MM.1S (cell line): ENCODE measurements around the gene SLC6A9.
A peak's percentile ranks its signal among the peaks of the same experiment; 100 is the strongest.

Source experiments
- DNase-seq: peaks from one replicate; pipeline ENCODE4 v3.0.0-alpha.2; 2015
- H2AFZ ChIP-seq: fragments of 300-600 bp; sonication (generic); 2 replicates; pipeline ENCODE4 v1.6.0; 2016; ENCODE audit warnings: antibody characterized with exemption, low read length
- H3F3A ChIP-seq: fragments of 300-600 bp; sonication (generic); 2 replicates; pipeline ENCODE4 v1.6.1; 2016; ENCODE audit warnings: mild to moderate bottlenecking, antibody characterized with exemption, low read length, moderate library complexity, mixed read lengths; ENCODE audit not compliant: insufficient read depth
- H3K27ac ChIP-seq: fragments of 300-600 bp; sonication (generic); 2 replicates; pipeline ENCODE4 v1.5.1; 2016; ENCODE audit warnings: mild to moderate bottlenecking, low read length
- H3K27me3 ChIP-seq: fragments of 300-600 bp; sonication (generic); replicated peaks from 2 replicates; pipeline ENCODE4 v1.6.0; 2016; ENCODE audit warnings: low read length; ENCODE audit not compliant: insufficient read depth
- H3K36me3 ChIP-seq: fragments of 300-600 bp; sonication (generic); replicated peaks from 2 replicates; pipeline ENCODE4 v1.6.1; 2016; ENCODE audit warnings: mild to moderate bottlenecking, low read length, mixed read lengths; ENCODE audit not compliant: insufficient read depth
- H3K4me1 ChIP-seq: fragments of 300-600 bp; sonication (generic); 2 replicates; pipeline ENCODE4 v1.6.1; 2016; ENCODE audit warnings: low read length, mixed read lengths
- H3K4me2 ChIP-seq: fragments of 300-600 bp; sonication (generic); 2 replicates; pipeline ENCODE4 v1.6.0; 2016; ENCODE audit warnings: low read depth, low read length
- H3K4me3 ChIP-seq: fragments of 300-600 bp; sonication (generic); 2 replicates; pipeline ENCODE4 v1.5.1; 2016; ENCODE audit warnings: low read length, mixed read lengths
- H3K79me2 ChIP-seq: fragments of 300-600 bp; sonication (generic); 2 replicates; pipeline ENCODE4 v1.6.1; 2016; ENCODE audit warnings: mixed run types, low read length, mixed read lengths
- H3K9ac ChIP-seq: fragments of 300-600 bp; sonication (generic); 2 replicates; pipeline ENCODE4 v1.6.1; 2016; ENCODE audit warnings: low read length, mixed read lengths
- H3K9me2 ChIP-seq: fragments of 300-600 bp; sonication (generic); replicated peaks from 2 replicates; pipeline ENCODE4 v1.6.1; 2016; ENCODE audit warnings: mild to moderate bottlenecking, low read length, mixed read lengths; ENCODE audit not compliant: insufficient read depth
- H3K9me3 ChIP-seq: fragments of 300-600 bp; sonication (generic); replicated peaks from 2 replicates; pipeline ENCODE4 v1.6.1; 2016; ENCODE audit warnings: mild to moderate bottlenecking, low read length, mixed read lengths; ENCODE audit not compliant: insufficient read depth
- H4K20me1 ChIP-seq: fragments of 300-600 bp; sonication (generic); 2 replicates; pipeline ENCODE4 v1.6.1; 2016; ENCODE audit warnings: mild to moderate bottlenecking, low read length, moderate library complexity, mixed read lengths; ENCODE audit not compliant: insufficient read depth
- EZH2 ChIP-seq: fragments of 300-600 bp; sonication (generic); optimal IDR thresholded peaks from 2 replicates; pipeline ENCODE3; 2017; ENCODE audit warnings: low read depth, mild to moderate bottlenecking, antibody characterized with exemption, low read length, mixed read lengths
- EZH2phosphoT487 ChIP-seq: fragments of 300-600 bp; sonication (generic); IDR thresholded peaks from 2 replicates; pipeline ENCODE4 v1.6.1; 2018; ENCODE audit warnings: antibody characterized with exemption, low read length
- TF ChIP-seq, protein P1 (sequence below): fragments of 300-600 bp; sonication (generic); IDR thresholded peaks from 2 replicates; pipeline ENCODE4 v1.5.1; 2016; ENCODE audit warnings: antibody characterized with exemption, low read length, mixed read lengths

SLC6A9 gene

GRCh38 chr1:43974443-43975248, 56.6 kb downstream of the SLC6A9 start, which contains the start of gene ATP6V0B:
ATP6V0B (plus strand) TSS chr1:43974960; CDS start chr1:43975041, 81 bp downstream.
- peaks cover 54% of the 10 kb centered on the region for H3K79me2 ChIP-seq
- H3K36me3 ChIP-seq = 0 out of 2 replicates have a peak, but pooled peaks cover 3% of the 10 kb centered on the region
- peaks cover 40% of the 10 kb centered on the region for H3K4me1 ChIP-seq

DNA sequence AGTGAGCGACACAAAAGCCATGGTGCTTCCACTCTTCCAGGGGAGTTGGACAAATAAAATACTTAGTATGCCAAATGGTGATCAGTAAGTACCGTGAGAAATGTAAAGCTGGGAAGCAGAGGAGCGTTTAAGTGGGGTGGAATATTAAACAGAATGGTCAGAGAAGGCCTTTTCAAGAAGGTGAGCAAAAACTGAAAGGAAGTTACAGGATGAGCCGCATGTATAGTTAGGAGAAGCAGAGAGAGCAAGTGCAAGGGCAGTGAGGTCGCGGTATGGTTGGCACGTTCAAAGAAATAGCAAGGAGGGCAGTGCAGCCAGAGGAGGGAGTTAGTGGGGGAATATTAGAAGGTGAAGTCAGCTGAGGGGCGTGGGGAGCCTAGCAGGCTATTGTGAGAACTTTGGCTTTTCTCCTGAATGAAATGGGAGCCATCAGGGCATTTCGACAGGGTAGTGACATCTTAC, 57.2 kb downstream of the SLC6A9 start:
- H3K4me2 ChIP-seq = peak overlapping the region; percentile 96
- peak overlapping the region; percentile 95 for H3K9ac ChIP-seq
- no peaks in the 10 kb centered on the region for H3K9me3 ChIP-seq
- no peaks in the 10 kb centered on the region for H3K9me2 ChIP-seq
- peaks cover 40% of the 10 kb centered on the region for H3K4me1 ChIP-seq
- peak overlapping the region; percentile 87 for H2AFZ ChIP-seq
- peak; percentile 53 for DNase-seq
- H3K27me3 ChIP-seq = no peaks in the 10 kb centered on the region
- peaks cover 4% of the 10 kb centered on the region; the same call in 1 of the 2 replicates for H4K20me1 ChIP-seq
- TF ChIP-seq EZH2 = no peak
- TF ChIP-seq, protein P1, sequence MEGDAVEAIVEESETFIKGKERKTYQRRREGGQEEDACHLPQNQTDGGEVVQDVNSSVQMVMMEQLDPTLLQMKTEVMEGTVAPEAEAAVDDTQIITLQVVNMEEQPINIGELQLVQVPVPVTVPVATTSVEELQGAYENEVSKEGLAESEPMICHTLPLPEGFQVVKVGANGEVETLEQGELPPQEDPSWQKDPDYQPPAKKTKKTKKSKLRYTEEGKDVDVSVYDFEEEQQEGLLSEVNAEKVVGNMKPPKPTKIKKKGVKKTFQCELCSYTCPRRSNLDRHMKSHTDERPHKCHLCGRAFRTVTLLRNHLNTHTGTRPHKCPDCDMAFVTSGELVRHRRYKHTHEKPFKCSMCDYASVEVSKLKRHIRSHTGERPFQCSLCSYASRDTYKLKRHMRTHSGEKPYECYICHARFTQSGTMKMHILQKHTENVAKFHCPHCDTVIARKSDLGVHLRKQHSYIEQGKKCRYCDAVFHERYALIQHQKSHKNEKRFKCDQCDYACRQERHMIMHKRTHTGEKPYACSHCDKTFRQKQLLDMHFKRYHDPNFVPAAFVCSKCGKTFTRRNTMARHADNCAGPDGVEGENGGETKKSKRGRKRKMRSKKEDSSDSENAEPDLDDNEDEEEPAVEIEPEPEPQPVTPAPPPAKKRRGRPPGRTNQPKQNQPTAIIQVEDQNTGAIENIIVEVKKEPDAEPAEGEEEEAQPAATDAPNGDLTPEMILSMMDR = no peak
- TF ChIP-seq EZH2phosphoT487 = no peak
- H3K36me3 ChIP-seq = 0 out of 2 replicates have a peak, but pooled peaks cover 3% of the 10 kb centered on the region
- H3K79me2 ChIP-seq = peaks cover 54% of the 10 kb centered on the region
- H3F3A ChIP-seq = peaks cover 27% of the 10 kb centered on the region
- peak overlapping the region; percentile 79 for H3K27ac ChIP-seq
- H3K4me3 ChIP-seq = peak overlapping the region; percentile 96

More at GRCh38 chr1:43974443-43975248, 56.6 kb downstream of the SLC6A9 start, which contains the start of gene ATP6V0B:
- peak within 1 kb of the TSS; percentile 87 for H2AFZ ChIP-seq
- DNase-seq = peak; percentile 96
- TF ChIP-seq, protein P1 = 0 out of 2 replicates have a peak, but pooled peaks have one; percentile 6
- no peak for TF ChIP-seq EZH2
- no peaks in the 10 kb centered on the region for H3K27me3 ChIP-seq
- peaks cover 27% of the 10 kb centered on the region for H3F3A ChIP-seq
- peak within 1 kb of the TSS; percentile 96 for H3K4me2 ChIP-seq
- H3K9ac ChIP-seq = peak within 1 kb of the TSS; percentile 95
- peaks cover 4% of the 10 kb centered on the region; the same call in 1 of the 2 replicates for H4K20me1 ChIP-seq
- H3K9me2 ChIP-seq = no peaks in the 10 kb centered on the region
- H3K4me3 ChIP-seq = peak within 1 kb of the TSS; percentile 96
- no peaks in the 10 kb centered on the region for H3K9me3 ChIP-seq
- H3K27ac ChIP-seq = peak within 1 kb of the TSS; percentile 79

GRCh38 chr1:43971336-43971980, 59.8 kb downstream of the SLC6A9 start:
- Histone ChIP-seq H3K27me3 (no peaks in the 10 kb centered on the region), H4K20me1 (peaks cover 3% of the 10 kb centered on the region; the same call in 1 of the 2 replicates), H3K4me1 (peaks cover 27% of the 10 kb centered on the region), H3K4me3 (no peak overlapping the region), H3K9ac (no peak overlapping the region), H3K9me3 (no peaks in the 10 kb centered on the region), H3K4me2 (peak overlapping the region; percentile 99), H3F3A (peaks cover 14% of the 10 kb centered on the region), H3K79me2 (peaks cover 38% of the 10 kb centered on the region), H3K36me3 (no peaks in the 10 kb centered on the region), H3K27ac (no peak overlapping the region), H3K9me2 (no peaks in the 10 kb centered on the region), H2AFZ (no peak overlapping the region)
- TF ChIP-seq, protein P1 = no peak
- no peak for TF ChIP-seq EZH2
- TF ChIP-seq EZH2phosphoT487 = no peak
- DNase-seq = no peak
